Adrenal gland (tissue), 12 donors: ENCODE measurements around the gene PDIA2. TPM values are rescaled to one million over a fixed set of nuclear protein-coding genes. Genes with fewer than 3 reads are reported as not detected.

Experiments used
- DNase-seq, 7 donors: peaks; one replicate each; pipeline ENCODE4 v3.0.0-alpha.2; 2019 to 2020
- H3K27ac ChIP-seq, 5 donors: fragments of 200-600 bp; sonication (generic) in 4 of 5; 1 replicate in 3 of 5; 2 replicates in 2 of 5; pipeline versions ENCODE4 v1.5.1 to v1.8.0; 2016 to 2020; ENCODE audit warnings: mild to moderate bottlenecking in 1 of 5
- H3K27me3 ChIP-seq: fragments of 200-600 bp; 2 replicates; pipeline ENCODE4 v1.8.0; 2021
- H3K36me3 ChIP-seq, 2 donors: fragments of 200-600 bp; replicated peaks in 1 of 2; 1 replicate in 1 of 2; 2 replicates in 1 of 2; pipeline versions ENCODE4 v1.5.1 to v1.8.0; 2018 to 2022
- H3K4me1 ChIP-seq, 2 donors: fragments of 200-600 bp; replicated peaks in 1 of 2; 1 replicate in 1 of 2; 2 replicates in 1 of 2; pipeline versions ENCODE4 v1.5.1 to v1.8.0; 2018 to 2021
- H3K4me3 ChIP-seq, 4 donors: fragments of 200-600 bp; sonication (generic) in 3 of 4; one replicate each; pipeline ENCODE4 v1.5.1; 2016 to 2018
- H3K9me3 ChIP-seq, 3 donors: fragments of 200-600 bp; sonication (generic) in 1 of 3; replicated peaks in 1 of 3; 1 replicate in 2 of 3; 2 replicates in 1 of 3; pipeline versions ENCODE4 v1.5.1 to v1.8.0; 2016 to 2021
- CTCF ChIP-seq, 6 experiments: fragments of 450-650 bp in 4 of 6; fragments of 200-600 bp in 2 of 6; sonication (generic) in 1 of 6; IDR thresholded peaks; 1 replicate in 5 of 6; 2 replicates in 1 of 6; pipeline versions ENCODE4 v1.5.1 to v1.8.0; 2016 to 2021; ENCODE audit warnings: antibody characterized with exemption in 6 of 6, mild to moderate bottlenecking in 2 of 6, moderate library complexity in 1 of 6
- POLR2A ChIP-seq, 2 donors: fragments of 450-650 bp; IDR thresholded peaks; one replicate each; pipeline ENCODE4 v1.6.1; 2017; ENCODE audit warnings: antibody characterized with exemption in 2 of 2, mild to moderate bottlenecking in 2 of 2, moderate library complexity in 1 of 2
- WGBS, 4 donors: extraction: QIAGEN DNeasy Blood & Tissue Kit in 2 of 4; methylation state at CpG; one replicate each; pipeline versions ENCODE4 v1.1.5 to v1.1.7; 2013 to 2017; 5-methylcytosine and 5-hydroxymethylcytosine counted together
- intact Hi-C, 2 donors: fragments of 100-400 bp; cut with DNase I; formaldehyde crosslinking; loops; one replicate each; pipeline versions ENCODE4 v1.14.1 to v1.15.0; 2022 to 2023
- polyA plus RNA-seq, 3 donors: library from polyadenylated mRNA; stranded (reverse); fragments of 200-250 nt in 2 of 3; fragments of 350-450 nt in 1 of 3; fragmentation: Illumina TruSeq in 1 of 3; extraction: RNeasy Lipid Tissue Mini Kit (QIAGEN cat#74804) in 1 of 3; gene quantifications; one replicate each; pipeline ENCODE4 v1.2.3, GENCODE V29; 2013 to 2014
- total RNA-seq, 9 donors: library from RNA; depleted of rRNA in 4 of 9; stranded (reverse); fragments of >200 nt in 4 of 9; fragments of 120-200 nt in 1 of 9; fragmentation: NEBNext Ultra II Directional in 1 of 9; extraction: Animal tissue kit (Norgen Biotek cat#: 25700) in 1 of 9; gene quantifications; one replicate each; pipeline versions ENCODE4 v1.1.0 to v1.2.4, GENCODE V29; 2013 to 2023
- donor health status: healthy with polysubstance abuse.
- donor health status: Bipolar disorder and iron deficiency.
- donor health status: DM: yes; HTN: yes; CAD: no.
- donor health status: DM: no; HTN: no; CAD: no.
- donor health status: DM: no; HTN: no; CAD: no.
- donor health status: DM: yes; HTN: yes; CAD: no.

The PDIA2 gene
- total and polyA plus RNA-seq, 12 donors: 0.28 to 9.7 (median 0.86) TPM; not detected in 4

GRCh38 chr16:260326-260725 lies 22.6 kb upstream of the PDIA2 start:
- intact Hi-C loops: no loop called here
- H3K36me3 ChIP-seq: peaks cover 0 to 72% of the 10 kb centered on the region in 2 donors

DNA sequence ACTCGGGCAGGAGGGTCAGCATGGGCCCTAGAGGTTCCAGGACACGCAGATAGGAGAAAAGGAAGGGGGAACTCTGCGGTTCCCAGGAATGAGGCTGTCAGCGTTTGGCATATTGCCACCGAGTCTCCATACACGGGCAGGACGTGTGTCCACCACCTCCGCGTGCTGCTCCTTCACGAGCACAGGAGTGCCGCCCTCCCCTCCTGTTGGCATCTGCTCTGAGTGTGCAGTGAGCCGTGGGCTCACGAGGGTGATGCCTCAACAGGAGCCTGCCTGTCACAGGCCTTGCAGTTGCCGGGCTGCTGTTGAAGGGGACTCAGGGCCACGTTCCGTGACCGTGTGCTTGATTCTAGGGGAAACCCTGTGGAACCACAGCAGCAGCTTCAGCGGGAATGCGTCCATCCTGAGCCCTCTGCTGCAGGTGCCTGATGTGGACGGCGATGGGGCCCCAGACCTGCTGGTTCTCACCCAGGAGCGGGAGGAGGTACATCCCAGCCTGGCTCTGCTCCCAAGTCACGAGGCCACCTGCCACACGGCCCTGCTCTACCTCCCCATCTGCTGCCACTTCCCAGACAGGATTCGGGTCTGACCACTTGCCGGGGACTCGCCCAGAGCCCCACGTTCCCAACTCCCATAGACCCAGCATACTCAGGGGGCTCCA lies 21.8 kb upstream of the PDIA2 start:
- no peaks in the 10 kb centered on the region for H3K9me3 ChIP-seq
- H3K4me1 ChIP-seq: no peaks in the 10 kb centered on the region
- no peak overlapping the region for H3K4me3 ChIP-seq
- peaks cover 0 to 65% of the 10 kb centered on the region in 2 donors for H3K36me3 ChIP-seq
- TF ChIP-seq POLR2A (IDR thresholded peaks at IDR 0.05) (no peak), CTCF (IDR thresholded peaks at IDR 0.05) (no peak)
- no peaks in the 10 kb centered on the region for H3K27me3 ChIP-seq
- intact Hi-C loops: no loop called here
- WGBS, 4 donors: 89 to 95% (median 94%) methylated on average over 13 to 28 of the region's 28 CpGs
- DNase-seq: no peak
- no peak overlapping the region for H3K27ac ChIP-seq

More at GRCh38 chr16:260326-260725, 22.6 kb upstream of the PDIA2 start:
- no peak for TF ChIP-seq CTCF (IDR thresholded peaks at IDR 0.05)
- no peak overlapping the region for H3K27ac ChIP-seq
- H3K4me3 ChIP-seq: no peak overlapping the region
- WGBS, 4 donors: 93 to 96% (median 95%) methylated on average over 18 to 19 of the region's 19 CpGs
- no peaks in the 10 kb centered on the region for H3K4me1 ChIP-seq
- DNase-seq: no peak
- H3K9me3 ChIP-seq: no peaks in the 10 kb centered on the region
- no peaks in the 10 kb centered on the region for H3K27me3 ChIP-seq

DNA sequence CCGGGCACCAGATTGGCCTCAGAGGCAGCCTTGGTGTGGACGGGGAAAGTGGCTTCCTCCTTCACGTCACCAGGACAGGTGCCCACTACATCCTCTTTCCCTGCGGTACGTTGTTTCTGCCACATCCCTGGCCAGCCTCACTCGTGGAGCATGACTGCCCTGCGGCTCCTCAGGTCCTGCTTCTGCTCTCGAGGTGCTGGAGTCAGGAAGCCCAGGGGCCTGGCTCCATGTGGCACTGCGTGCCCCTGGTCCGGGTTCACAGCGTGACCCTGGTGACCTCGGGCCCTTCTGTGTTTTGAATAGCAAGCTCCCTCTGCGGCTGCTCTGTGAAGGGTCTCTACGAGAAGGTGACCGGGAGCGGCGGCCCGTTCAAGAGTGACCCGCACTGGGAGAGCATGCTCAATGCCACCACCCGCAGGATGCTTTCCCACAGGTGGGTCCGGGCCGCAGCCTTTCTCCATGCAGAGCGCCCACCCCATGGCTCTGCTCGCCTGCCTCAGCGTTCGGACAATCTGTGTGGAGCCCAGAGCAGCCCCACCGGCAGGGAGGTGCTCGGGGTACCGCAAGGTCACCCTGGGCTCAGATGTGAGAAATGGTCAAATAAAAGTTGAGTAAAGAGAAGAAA lies 20.7 kb upstream of the PDIA2 start:
- no peaks in the 10 kb centered on the region for H3K9me3 ChIP-seq
- no peak overlapping the region for H3K27ac ChIP-seq
- no peaks in the 10 kb centered on the region for H3K4me1 ChIP-seq
- DNase-seq: no peak
- WGBS, 4 donors: 87 to 93% (median 92%) methylated on average over 8 to 29 of the region's 29 CpGs
- no peak overlapping the region for H3K4me3 ChIP-seq
- H3K36me3 ChIP-seq: peaks cover 0 to 65% of the 10 kb centered on the region in 2 donors
- TF ChIP-seq CTCF (IDR thresholded peaks at IDR 0.05): no peak
- TF ChIP-seq POLR2A (IDR thresholded peaks at IDR 0.05): no peak
- H3K27me3 ChIP-seq: no peaks in the 10 kb centered on the region
- intact Hi-C loops: no loop called here

DNA sequence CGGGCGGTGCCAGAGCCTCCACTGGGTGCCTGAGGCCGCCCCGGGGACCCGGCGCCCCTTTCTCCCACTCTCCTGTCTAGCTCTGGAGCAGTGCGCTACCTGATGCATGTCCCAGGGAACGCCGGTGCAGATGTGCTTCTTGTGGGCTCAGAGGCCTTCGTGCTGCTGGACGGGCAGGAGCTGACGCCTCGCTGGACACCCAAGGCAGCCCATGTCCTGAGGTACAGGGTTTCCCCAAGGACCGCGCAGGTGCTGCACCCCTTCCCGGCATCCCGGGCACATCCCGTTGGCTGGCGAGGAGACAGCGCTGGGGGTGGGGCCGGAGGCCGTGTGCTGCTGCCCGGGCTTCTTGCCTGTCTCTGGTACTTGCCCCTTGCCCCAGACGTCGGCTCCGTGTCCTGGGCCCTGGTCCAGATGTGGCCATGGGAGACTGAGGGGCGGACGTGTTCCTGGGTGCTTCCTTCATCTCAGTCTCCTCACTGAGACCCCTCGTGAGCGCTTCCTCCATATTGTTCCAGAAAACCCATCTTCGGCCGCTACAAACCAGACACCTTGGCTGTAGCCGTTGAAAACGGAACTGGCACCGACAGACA lies 19.7 kb upstream of the PDIA2 start:
- Histone ChIP-seq H3K36me3 (peaks cover 0 to 65% of the 10 kb centered on the region in 2 donors), H3K4me3 (no peak overlapping the region), H3K27me3 (no peaks in the 10 kb centered on the region), H3K4me1 (no peaks in the 10 kb centered on the region), H3K27ac (no peak overlapping the region), H3K9me3 (no peaks in the 10 kb centered on the region)
- DNase-seq: no peak
- intact Hi-C loops: no loop called here
- 90 to 97% (median 93%) methylated on average over 17 to 35 of the region's 35 CpGs for WGBS, 4 donors
- TF ChIP-seq POLR2A (IDR thresholded peaks at IDR 0.05): no peak
- no peak for TF ChIP-seq CTCF (IDR thresholded peaks at IDR 0.05)
